ENCODE measurements around the gene REV3L. TPM values are rescaled to one million over a fixed set of nuclear protein-coding genes. Genes with fewer than 3 reads are reported as not detected.
A peak's percentile ranks its signal among the peaks of the same experiment; 100 is the strongest.

The REV3L gene
- total and polyA plus RNA-seq, 9 of the 15 experiments (the other 6 are each of a cell fraction or from before 2014, with no cell fraction given): 5.5 to 24.4 (median 14.4) TPM

- TF ChIP-seq SIN3A (IDR thresholded peaks at IDR 0.05; ENCODE audit: borderline replicate concordance in 2 of 2, control insufficient read depth in 1 of 2, low read depth in 2 of 2, low read length in 2 of 2) (peak in 1 of 2 experiments; percentile 26; a peak in 2 of 4 replicates), SETDB1 (IDR thresholded peaks at IDR 0.05; ENCODE audit: low read length) (no peak), ELK1 (CRISPR knock-in tag; IDR thresholded peaks at IDR 0.05) (no peak), PHF8 (IDR thresholded peaks at IDR 0.05; ENCODE audit: borderline replicate concordance, low read length) (peak; percentile 64; the same call in 1 of the 2 replicates), U2AF1 (optimal IDR thresholded peaks at IDR 0.05; ENCODE audit: low read depth, low read length) (peak; percentile 30), NR4A1 (CRISPR knock-in tag; IDR thresholded peaks at IDR 0.05) (peak; percentile 16; the same call in 1 of the 2 replicates), NR4A1 (tag; IDR thresholded peaks at IDR 0.05) (no peak), SRSF1 (IDR thresholded peaks at IDR 0.05; ENCODE audit: low read depth, low read length) (no peak), GTF2A2 (tag; IDR thresholded peaks at IDR 0.05) (no peak), MNT (conservative IDR thresholded peaks at IDR 0.05) (peak; percentile 45 to 61; a peak in 3 of 4 replicates), FOXP4 (CRISPR knock-in tag; IDR thresholded peaks at IDR 0.05; ENCODE audit: borderline replicate concordance) (no peak), MYC (IDR thresholded peaks at IDR 0.05; ENCODE audit: low read depth, low read length) (peak; percentile 14; the same call in 1 of the 2 replicates), MYC (CRISPR knock-in tag; IDR thresholded peaks at IDR 0.05; ENCODE audit: borderline replicate concordance, low read depth) (no peak), HNRNPK (IDR thresholded peaks at IDR 0.05; ENCODE audit: low read depth, low read length, poor library complexity, severe bottlenecking) (peak; percentile 85), NCOR1 (IDR thresholded peaks at IDR 0.05) (peak; percentile 22; the same call in 1 of the 2 replicates), TAF7 (tag; IDR thresholded peaks at IDR 0.05) (peak; percentile 56; the same call in 1 of the 2 replicates), CREBBP (IDR thresholded peaks at IDR 0.05; ENCODE audit: low read depth, low read length) (no peak), ATF2 (CRISPR knock-in tag; IDR thresholded peaks at IDR 0.05) (0 out of 2 replicates have a peak, but pooled peaks have one; percentile 36)
These were observed at the start of gene REV3L (continued) for GRCh38 chr6:111482959-111483735.
